Measurements from ENCODE around the gene FAM3B.

Gene FAM3B

GRCh38 chr21:41321211-41321907, 4.8 kb downstream of the FAM3B start:
- peak in 2 of 4 experiments; percentile 4 to 7 for DNase-seq

DNA sequence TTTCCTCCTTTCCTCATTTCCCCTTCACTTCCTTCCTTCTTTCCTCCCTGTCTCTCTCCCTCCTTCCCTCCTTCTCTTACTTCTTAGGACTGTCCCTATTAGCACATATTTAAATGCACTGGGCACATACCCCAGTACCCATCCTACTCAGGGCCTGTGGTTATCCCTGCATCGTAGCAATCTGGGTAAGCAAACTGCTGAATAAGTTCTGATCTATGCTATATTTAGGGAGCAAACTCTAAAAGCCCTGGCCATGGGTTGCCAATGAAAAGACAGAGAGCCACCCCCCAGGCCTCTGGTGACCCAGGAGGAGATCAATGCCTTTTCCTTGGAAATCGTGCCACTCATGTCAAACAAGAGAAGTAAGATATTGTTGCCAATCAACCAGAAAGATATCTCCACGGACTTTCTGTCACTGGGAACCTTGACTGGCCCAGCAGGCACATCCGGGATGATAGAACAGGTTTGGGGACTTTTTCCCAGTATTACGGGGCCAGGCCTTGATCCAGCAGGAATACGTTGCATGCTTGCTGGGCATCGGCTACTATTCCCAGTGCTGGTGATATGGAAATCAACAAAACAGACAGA, 5.4 kb downstream of the FAM3B start:
- no peak for DNase-seq

GRCh38 chr21:41322496-41323382, 6.1 kb downstream of the FAM3B start:
- DNase-seq = no peak

DNA sequence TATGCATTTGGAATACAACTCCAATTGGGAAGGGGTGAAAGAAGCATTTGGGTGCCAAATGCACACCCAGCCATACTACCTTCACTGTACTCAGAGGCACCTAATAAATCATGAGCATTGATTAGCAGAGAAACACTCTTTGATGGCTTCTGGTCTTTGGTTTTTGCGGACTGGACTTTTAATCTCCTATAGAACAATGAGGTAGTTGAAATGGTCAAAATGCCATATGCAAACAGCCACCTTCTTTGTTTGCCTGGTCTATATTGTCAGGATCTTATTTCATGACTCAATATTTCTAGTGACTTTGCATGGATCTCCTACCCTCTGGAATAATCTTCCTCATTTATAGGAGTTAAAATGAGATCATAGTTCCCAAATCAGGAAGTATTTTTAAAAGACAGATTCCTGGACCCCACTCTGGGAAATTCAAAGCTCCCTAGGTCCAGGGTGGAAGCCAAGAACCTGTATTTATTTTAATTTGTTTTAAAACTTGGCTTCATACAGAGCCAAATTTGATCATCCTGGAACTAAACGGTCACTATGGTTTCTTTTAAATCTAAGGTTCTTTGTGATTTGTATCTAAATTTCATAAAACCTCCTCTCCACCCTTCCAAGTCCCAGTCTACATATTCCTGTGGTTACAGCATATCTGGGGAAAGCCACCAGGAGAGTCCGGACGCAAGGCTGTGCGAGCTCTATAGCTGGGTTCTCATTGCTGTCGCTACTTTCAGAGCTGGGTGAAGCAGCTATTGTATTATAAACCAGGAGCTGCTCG, 8.7 kb downstream of the FAM3B start:
- DNase-seq = no peak

DNA sequence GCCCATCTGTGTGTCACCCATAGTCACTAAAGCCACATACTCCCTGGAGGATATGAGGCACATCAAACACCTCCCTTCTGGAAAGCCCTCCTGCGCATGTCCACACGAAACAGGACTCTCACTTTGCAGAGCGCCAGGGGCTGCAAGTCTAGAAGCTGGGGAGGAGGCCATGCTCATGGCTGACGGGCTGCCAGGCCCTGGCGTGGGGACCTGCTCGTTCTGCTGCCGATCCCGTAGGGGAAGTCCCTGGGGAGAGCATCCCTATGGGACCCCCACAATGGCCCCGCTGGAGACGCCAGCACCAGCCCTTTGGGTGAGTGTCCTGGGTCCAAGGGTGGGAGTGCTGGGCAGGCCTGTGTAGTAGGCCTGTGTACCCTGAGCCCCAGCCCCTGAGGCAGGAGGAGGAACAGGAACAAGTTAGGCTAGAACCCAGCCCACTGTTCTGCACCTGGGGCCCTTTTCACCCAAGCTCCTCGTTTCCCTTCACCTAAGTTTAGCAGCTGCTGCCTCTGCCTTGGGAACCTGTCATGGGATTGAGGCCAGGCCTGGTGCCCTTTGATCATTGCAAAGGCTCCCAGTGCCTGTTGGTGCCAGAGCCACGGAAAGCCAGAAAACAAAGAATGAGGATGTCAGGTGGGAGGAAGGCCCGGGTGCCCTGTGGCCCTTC, 9.9 kb downstream of the FAM3B start:
- DNase-seq = no peak

DNA sequence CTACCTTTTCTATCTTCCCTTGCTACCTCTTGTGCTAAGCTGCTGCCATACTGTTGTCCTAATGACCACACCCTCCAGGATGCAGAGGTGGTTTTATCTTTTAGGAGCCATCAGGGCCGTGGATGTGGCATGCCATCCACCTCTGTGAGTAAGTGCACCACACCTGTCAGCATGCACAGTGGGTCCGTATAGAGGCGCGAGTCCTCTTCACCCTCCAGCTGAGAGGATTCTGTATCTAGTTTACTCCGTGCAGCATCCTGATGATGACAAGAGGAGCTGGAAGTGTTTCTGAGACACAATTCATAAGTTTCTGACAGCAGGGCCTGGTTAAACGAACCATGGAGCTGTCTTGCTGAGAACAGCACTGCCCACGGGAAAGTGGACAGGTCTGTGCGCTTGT, 11.2 kb downstream of the FAM3B start:
- no peak for DNase-seq

DNA sequence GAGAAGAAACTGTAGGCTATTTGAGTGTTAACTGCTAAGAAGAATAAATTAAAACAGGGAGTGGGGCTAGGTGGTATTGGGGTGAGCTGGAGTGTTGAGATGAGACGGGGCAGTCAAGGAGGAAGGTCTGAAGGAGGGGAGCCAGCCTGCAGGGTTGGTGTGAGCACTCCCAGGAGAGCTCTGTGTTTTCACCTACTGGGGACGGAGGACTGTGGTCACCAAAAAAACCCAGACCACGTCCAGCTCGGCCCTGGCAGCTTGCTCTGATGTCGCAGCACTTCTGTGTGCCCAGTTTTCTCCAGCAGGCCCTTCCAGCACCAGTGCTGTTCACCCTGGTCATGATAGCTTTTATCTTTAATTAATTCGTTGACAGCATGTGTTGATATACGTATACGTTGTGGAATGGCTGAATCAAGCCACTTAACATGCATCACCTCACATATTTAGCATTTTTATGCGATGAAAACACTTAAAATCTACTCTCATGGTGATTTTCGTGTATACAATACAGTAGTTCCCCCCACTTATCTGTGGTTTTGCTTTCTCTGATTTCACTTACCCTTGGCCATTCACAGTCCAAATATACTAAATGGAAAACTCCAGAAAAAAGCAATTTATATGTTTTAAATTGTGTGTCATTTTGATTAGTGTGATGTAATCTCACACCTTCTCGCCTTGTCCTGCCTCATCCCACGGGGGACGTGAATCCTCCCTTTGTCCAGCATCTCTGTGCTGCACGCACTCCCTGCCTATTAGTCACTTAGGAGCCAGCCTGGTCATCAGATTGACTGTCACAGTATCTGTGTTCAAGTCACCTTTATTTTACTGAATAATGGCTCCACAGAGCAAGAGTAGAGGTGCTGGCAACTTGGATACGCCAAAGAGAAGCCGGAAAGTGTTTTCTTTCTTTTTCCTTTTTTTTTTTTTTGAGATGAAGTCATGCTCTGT, 12.3 kb downstream of the FAM3B start:
- no peak for DNase-seq

GRCh38 chr21:41333752-41334151, 17.2 kb downstream of the FAM3B start:
- no peak for DNase-seq

GRCh38 chr21:41337515-41337914, 20.9 kb downstream of the FAM3B start:
- DNase-seq = no peak

DNA sequence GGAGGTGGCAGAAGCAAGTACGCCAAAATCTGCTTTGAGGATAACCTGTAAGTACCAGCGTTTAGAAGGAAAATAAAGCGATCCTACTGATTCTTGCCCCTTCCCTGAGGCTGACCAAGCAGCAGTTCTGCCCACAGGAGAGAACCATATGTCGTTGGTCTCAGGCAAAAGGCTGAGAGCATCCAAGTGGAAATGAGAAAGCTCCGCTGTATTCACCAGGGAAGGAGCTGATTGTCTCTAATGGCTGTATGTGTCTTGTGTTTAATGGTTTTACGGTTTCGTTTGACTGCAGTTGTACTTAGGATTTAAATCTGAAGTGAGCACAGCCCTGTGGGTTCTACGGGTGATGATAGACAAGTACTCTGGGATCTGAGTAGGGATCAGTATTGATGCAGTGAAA, 21.9 kb downstream of the FAM3B start:
- DNase-seq = no peak

DNA sequence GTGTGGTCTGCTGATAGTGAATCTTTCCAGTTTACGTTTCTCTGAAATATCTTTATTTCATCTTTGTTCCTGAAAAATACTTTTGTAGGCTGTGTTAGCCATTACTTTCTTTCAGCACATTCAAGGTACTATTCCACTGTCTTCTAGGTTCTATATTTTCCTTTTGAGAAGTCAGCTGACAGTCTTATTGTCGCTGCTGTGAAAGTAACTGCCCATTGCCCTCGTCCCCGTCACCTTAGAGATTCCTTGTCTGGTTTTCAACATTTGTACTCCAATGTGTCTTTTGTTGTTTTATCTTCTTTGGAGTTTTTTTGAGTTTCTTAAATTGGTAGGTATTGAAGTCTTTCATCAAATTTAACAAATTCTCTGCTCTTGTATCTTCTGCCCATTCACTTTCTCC, 25.4 kb downstream of the FAM3B start:
- no peak for DNase-seq

GRCh38 chr21:41344146-41344545, 27.5 kb downstream of the FAM3B start:
- no peak for DNase-seq

DNA sequence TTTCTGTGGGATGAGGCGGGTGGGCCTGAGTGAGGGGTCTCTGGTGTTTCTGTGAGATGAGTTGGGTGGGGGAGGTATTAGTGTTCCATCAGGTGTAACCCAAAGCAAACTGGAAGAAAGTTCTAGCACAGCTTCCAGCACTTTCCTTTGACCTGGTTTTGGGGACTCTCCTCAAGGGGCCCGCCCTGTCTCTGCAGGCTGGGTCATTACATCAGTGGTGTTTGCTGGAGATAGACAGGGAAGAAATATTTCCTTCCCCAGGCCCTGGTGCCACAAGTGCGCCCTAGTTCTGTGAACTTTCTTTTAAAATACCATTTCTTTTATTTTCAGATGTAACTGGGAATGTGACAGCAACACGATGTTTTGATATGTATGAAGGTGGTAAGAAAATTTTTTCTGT, 28.8 kb downstream of the FAM3B start:
- no peak for DNase-seq

- DNase-seq = no peak
Measured at GRCh38 chr21:41345934-41346685, 29.5 kb downstream of the FAM3B start.

DNA sequence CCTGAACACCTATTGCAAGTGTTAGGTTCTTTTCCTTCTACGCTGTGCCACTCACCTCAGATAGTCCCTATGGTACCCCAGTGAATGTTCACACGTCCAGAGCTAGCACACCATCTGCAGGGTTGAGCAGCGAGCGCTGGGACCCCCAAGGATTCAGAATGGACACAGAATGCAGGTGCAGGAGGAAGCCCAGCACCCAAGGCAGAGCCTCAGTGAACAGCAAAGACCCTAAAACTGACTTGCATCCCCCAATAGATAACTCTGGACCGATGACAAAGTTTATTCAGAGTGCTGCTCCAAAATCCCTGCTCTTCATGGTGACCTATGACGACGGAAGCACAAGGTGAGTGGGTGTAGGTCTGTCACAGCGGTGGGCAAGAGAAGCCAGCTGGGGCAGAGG, 30.2 kb downstream of the FAM3B start:
- DNase-seq = no peak

- DNase-seq = no peak
Measured at GRCh38 chr21:41348434-41348833, 31.8 kb downstream of the FAM3B start.

- DNase-seq = no peak
Measured at GRCh38 chr21:41349126-41349525, 32.5 kb downstream of the FAM3B start.

DNA sequence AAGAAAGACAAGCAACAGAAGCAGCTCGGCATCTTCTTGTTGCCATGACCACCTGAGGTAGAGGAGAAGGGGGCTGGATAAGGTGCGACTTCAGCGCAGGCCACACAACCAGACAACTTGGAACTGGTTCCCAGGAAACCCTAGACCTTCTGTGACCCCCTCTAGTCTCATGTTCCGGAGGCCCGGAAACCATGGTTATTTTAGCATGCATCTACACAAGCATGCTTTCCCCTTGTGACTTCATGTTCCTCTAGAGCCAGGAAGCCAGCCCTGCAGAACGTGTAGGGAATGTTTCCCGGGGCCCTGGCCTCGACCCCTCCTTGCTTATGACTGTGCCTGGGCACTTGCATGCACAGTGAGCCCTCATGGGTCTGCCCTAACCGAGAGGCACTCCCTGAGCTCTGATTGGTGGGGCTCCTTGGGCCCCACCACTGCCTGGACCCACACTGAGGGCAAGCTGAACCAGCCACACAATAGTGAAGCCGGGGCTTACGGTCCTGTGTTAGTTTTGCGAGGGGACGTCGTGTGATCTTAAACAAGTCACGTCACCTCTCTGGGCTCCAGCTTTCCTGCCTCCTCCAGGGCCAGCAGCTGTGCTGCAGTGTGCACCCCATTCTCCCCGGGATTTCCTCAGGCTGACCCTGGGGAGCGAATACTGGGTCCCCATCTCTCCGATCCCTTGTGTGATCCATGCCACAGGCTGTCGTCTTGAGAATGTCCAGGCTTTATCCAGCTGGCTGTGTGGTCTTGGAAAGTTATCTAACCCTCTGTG, 33.2 kb downstream of the FAM3B start:
- no peak for DNase-seq

DNA sequence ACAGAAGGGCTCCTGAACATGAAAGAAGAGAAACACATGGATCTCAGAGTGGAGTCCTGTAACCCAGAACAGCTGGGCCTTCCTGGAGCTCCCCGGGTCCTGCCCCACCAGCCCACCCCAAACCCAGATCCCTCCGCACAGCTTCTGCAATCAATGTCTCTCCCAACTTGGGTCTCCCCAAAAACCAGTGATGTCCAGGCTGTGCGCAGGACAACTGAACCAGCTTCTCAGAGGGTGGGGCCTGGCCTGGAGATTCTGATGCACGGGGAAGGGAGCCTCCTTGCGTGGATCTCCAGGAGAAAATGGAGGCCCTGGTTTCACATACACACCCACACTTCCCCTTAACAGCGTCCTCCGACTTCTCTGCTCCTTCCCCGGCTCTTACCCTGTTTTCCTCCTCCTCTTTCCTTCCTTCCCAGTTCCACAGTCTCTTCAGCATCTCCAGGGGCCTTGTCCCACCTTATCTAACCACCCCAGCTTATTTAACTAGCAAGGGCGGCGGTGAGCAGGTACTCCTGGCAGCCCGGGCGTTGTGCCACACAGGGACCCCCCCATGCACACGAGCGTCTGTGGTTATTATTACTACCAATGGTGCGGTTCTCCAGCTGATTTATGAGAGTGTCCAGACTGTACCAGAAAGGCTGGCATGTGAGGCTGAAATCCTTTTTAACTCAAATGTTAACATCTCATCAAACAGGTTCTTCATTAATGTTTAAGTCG, 34.0 kb downstream of the FAM3B start:
- no peak for DNase-seq
